ACHN (cell line): Measurements from ENCODE around the gene LRFN3.
"Not testable (repeated sequence)": the region's sequence is repeated elsewhere in the genome, so short reads cannot be mapped to it uniquely, and the experiment has no call there.

ENCODE experiments used
- DNase-seq: peaks from one replicate; pipeline ENCODE4 v3.0.0-alpha.2; 2015
- in situ Hi-C: cut with HindIII; loops from 2 replicates; pipeline ENCODE4 v1.10.0; 2017; ENCODE audit warnings: low sequenced_read_pairs, low pct_ligation_motif_present, low pct_unique_long_range_greater_than_20kb

Gene LRFN3, protein sequence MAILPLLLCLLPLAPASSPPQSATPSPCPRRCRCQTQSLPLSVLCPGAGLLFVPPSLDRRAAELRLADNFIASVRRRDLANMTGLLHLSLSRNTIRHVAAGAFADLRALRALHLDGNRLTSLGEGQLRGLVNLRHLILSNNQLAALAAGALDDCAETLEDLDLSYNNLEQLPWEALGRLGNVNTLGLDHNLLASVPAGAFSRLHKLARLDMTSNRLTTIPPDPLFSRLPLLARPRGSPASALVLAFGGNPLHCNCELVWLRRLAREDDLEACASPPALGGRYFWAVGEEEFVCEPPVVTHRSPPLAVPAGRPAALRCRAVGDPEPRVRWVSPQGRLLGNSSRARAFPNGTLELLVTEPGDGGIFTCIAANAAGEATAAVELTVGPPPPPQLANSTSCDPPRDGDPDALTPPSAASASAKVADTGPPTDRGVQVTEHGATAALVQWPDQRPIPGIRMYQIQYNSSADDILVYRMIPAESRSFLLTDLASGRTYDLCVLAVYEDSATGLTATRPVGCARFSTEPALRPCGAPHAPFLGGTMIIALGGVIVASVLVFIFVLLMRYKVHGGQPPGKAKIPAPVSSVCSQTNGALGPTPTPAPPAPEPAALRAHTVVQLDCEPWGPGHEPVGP

DNA sequence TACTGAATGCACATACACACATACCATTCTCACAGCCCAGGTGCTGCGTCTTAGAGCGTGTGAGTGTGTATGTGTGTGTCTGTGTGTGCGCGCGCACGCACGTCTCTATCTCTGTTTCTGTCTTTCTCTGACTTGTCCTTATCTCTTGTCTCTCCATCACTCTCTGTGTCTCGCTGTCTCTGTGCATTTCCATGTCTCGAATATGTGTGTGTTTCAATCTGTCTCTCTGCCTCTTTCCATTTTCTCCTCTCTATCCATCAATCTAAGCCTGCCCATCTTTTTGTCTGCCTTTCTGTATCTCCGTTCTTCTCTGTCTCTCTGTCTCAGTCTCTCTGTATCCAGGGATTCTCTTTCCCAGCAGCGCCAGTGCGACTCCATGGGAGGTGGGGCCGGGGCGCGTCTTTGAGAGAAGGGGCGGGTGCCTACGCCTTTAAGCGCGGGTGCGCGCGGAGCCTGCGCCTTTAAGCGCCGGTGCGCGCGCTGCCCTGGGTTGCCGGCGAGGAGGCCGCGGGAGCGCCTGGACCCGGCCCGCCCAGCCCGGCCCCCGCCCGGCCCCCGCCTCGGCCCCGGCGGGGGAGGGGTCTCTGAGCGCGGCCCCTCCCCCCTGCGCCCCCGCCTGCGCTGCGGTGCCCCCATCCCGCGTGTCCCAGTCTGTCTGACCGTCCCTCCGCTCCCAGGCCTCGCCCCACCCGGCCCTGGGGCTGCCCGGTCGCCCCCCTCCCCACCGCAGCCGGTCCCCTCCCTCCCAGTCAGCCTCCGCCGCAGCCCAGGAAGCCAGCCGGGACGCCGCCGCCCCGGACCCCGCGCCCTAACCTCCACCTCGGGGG, at the start of gene LRFN3:
TSS of gene LRFN3 (plus strand) at position 464 of the 827 bp plus-strand sequence. CDS start 3,052 bp downstream, outside the sequence.
- in situ Hi-C loops: no loop called here
- DNase-seq: peak; percentile 63

DNA sequence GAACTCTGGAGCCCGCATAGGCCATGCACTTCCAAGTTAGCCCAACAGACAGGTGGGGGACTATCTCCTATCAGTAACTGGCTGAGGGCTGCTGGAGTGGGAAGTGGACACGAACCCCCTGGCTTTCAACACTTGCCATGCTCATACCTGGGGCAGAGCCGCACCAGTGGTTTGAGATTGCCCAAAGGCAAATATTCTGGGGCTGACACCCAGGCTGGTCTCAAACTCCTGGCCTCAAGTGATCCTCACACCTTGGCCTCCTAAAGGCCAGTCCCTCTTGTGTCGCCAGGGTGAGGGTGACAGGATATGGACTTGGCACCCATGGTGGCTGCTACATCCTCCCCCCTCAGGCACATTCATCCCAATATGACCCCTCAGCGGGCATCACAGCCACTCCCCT, 49.0 kb upstream of the LRFN3 start:
- no peak for DNase-seq
- in situ Hi-C loops: no loop called here

DNA sequence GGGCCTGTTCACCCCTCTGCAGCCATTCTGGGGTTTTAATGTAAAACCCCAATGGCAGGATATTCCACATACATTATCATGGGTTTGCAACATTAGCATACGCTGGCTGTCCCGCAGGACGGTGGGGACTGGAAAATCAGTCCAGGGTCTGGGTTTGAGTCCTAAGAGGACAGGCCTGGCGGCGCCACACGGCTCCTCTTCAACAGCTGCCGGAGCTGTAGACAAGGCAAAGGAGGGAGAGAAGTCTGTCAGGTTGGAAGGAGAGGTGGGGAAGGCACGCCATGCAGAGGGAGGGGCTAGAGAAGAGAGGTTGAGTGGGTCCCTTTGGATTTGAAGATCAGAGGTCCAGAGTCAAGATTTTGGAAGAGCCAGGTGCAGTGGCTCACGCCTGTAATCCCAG, 47.8 kb upstream of the LRFN3 start:
- in situ Hi-C loops: no loop called here
- DNase-seq: no peak

DNA sequence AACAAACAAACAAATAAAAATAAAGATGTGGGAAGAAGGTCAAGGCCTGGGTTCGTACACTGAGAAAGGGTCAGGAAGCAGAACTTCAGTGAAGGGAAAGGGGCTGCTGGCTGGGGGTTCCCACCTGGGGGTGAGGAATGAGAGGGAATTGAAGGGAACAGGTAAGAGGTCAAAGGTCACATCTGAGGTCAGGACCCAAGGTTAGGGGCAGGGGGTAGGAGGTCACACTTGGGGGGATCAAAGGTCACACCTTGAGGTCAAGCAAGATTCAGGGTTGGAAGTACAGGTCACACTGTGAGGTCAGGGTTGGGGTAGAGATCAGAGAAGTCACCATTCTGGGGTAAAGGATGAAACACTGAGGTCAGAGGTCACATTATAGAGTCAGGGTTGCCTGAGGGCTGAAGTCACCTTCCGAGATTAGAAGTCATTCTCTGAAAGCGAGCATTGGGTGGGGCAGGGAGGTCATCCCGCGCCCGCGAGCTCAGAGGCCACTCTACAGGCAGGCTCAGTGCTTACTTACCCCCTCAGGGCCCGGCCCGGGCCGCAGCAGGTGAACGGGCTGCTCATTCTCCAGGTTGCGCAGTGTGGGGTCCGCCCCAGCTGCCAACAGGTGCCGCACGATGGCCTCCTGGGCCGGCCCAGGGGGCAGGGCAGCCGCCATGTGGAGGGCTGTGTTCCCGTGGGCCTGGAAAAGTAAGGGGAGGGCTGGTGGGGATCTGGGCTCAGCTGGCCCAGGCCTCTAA, 46.6 kb upstream of the LRFN3 start:
- in situ Hi-C loops: no loop called here
- no peak for DNase-seq

DNA sequence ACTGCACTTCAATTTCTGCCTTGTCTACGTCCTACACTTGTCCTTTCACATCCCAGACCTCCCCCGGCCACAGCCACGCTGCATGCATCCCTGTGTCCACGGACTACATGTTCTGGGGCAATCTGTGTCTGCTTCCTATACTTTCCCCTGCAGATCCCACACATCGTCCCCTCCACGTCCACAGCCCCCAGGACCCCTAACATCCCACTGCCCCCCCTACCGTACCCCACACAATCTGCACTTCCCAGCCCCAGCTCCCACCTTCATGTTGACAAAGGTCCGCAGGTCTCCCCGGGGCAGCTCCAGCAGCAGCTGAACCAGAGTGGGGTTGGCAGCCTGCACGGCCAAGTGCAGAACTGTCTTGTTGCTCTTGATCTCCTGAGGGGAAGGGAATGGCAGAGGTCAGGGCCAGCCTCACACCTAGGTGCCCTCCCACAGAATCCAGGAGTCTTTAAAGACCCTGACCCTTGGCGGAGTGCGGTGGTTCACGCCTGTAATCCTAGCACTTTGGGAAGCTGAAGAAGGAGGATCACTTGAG, 46.0 kb upstream of the LRFN3 start:
- in situ Hi-C loops: no loop called here
- DNase-seq: no peak

DNA sequence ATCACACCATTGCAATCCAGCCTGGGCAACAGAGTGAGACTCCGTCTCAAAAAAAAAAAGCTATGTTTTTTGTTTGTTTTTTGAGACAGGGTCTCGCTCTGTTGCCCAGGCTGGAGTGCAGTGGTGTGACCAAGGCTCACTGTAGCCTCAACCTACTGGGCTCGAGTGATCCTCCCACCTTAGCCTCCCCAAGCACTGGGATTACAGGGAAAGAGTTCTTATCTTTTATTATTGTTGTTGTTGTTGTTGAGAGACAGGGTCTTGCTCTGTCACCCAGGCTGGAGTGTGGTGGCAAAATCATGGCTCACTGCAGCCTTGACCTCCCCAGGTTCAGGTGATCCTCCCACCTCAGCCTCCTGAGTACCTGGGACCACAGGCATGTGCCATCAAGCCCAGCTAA, 44.4 kb upstream of the LRFN3 start:
- DNase-seq, in situ Hi-C loops: not testable (repeated sequence)

DNA sequence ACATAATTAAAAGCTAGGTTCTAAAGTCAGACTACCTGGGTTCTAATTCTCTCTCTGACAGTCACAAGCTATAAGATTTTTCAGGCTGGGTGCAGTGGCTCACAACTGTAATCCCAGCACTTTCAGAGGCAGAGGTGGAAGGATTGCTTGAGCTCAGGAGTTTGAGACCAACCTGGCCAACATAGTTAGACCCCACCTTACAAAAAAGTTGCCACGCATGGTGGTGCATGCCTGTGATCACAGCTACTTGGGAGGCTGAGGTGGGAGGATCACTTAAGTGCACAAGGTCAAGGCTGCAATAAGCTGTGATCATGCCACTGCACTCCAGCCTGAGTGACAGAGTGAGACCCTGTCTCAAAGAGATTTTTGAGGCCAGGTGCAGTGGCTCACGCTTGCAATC, 41.8 kb upstream of the LRFN3 start:
- DNase-seq: no peak
- in situ Hi-C loops: no loop called here

DNA sequence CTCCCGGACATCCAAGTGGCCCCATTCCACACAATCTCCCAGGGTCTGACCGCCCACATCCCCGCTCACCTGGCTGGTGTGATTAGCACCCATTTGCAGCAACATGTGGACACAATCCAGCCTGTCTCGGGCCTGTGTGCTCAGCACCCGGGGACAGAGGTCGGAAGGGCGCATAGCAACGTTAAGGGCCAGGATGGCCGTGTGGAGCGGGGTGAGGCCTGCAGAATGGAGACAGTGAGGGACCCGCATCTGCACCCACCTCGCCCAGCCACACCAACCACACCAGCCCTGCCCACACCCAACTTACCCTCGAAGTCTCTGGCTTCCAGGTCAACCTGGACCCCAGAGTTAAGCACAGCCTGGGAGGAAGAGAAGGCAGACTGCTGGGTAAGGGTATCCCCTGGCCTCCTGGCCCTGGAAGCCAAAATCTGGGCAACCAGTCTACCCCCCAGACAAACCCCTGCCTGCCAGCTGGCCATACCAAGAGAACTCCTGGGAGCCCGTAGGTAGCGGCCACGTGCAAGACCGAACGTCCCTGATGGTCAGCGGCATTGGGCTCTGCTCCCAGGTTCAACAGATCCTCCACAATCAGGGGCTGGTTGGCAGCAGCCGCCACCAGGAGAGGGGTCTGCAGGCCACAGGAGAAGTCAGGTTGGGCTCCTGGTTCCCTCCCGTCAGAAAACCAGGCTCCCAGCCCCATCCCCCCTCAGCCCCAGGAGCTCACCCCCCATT, 40.1 kb upstream of the LRFN3 start:
- in situ Hi-C loops: no loop called here
- DNase-seq: no peak

DNA sequence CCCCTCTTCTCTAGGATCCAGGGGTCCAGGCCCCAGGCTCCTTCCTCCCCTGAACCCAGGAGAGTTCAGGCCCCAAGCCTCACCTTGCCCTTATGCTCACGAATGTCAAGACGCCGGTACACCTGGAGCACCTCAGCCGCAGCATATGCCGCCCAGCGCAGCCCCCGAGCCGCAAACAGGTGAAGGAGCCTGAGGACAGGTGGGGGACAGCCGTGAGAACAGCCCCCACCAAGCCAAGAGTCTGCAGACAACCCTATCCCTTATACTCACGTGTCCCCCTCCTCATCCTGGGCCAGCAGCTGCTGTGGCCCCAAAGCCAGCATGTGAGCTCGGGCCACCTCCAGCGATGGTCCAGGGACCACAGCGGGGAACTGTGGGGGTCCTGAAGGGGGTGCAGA, 39.5 kb upstream of the LRFN3 start:
- DNase-seq: no peak
- in situ Hi-C loops: no loop called here

DNA sequence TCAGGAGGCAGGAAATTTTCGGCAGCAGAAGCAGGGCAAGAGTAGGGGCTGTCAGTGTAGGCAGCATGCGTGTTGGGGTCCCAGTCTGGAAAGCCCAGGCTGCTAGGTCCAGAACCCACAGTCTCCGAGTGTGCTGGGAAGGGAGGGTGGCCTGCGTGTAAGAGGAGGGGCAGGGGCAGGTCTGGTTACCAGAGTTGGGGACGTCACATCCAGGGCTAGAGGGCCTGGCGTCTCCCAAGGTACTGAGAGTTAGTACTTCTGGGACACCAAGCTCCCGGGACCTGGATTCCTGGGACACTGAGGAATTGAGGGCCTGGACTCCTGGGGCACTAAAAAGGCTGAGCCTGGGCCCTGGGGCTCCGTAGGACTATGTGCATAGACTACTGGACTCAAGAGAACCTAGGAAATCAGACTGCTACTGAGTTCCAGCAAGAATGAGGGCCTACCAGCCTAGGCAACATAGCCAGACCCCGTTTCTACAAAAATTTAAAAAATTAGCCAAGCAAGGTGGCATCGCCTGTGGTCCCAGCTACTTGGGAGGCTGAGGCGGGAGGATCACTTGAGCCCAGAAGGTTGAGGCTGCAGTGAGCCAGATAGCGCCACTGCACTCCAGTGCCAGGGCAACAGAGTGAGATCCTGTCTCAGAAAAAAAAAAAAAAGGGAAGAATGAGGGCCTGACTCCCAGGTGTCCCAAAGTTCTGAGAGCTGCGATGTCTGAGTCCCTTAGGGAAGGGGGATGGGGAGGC, 38.3 kb upstream of the LRFN3 start:
- DNase-seq: no peak
- in situ Hi-C loops: no loop called here

DNA sequence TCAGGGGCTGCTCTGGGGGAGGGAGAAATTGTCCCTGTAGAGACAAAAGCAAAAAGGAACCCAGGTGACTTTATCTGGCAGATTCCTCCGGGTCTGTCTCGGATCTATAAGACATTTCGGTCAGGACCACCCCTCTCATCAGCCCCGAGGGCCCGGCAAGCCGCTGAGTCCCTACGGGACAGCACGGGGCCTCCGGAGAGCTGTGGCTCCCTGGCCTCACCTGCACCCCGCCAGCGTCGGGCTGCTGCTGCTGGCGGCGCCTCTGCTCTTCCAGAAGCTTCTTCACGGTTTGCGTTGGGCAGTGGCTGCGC, 37.7 kb upstream of the LRFN3 start:
- in situ Hi-C loops: no loop called here

DNA sequence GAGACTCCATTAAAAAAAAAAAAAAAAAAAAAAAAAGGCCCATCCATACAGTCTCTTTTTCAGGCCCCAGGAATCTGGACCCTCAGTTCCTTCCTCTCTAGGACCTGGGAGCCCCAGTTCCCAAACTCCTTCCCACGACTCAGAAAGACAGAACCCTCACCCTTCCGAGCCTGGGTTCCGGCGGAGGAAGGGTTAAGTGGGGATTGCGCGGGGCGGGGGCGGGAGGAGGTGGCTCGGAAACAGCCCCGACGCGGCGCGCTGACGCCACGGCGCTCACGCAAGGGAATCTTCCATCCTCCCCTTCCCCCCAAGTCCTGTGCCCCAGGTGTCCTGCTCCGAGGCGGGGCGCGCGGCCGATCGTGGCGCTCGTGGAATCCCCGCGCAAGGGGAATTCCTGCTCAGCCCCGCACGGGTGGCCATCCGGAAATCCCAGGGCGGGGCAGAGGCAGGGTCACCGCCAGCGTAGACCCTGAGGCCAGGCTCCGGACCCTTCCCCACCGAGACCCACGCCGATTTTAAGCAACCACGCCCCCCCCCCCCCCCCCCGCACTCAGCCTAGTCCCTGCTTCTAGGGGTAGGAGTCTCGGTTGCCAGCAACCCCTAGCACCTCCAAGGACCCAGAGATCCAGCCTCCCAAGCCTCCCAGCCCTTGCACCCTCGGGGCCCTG, 36.5 kb upstream of the LRFN3 start:
- peak; percentile 79 for DNase-seq
- in situ Hi-C loops: no loop called here

More for the DNA sequence above, 37.7 kb upstream of the LRFN3 start:
- no peak for DNase-seq

DNA sequence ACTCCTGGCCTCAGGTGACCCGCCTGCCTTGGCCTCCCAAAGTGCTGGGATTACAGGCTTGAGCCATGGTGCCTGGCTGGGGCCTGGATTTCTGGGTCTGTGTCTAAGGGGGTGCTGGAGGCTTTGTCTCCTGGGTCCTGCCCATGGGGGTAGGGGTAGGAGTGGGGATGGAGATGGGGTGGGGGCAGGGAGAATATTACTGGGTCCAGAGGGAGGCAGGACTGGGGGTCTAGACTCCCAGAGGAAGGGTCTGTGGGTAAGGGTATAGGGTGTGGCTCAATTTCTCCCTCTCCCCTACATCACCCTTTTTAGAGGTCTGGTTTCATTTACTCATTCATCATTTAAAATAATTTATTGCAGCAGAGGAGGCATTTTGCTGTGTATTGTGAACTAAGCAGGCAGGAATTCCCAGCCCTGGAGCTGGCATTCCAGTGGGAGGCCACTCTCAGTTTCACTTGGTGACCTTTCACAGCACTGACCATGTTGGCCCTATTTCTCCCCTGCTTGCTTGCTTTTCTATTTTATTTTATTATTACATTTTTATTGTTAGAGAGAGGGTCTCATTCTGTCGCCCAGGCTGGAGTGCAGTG, 35.0 kb upstream of the LRFN3 start:
- in situ Hi-C loops: no loop called here
- peak; percentile 50 for DNase-seq

DNA sequence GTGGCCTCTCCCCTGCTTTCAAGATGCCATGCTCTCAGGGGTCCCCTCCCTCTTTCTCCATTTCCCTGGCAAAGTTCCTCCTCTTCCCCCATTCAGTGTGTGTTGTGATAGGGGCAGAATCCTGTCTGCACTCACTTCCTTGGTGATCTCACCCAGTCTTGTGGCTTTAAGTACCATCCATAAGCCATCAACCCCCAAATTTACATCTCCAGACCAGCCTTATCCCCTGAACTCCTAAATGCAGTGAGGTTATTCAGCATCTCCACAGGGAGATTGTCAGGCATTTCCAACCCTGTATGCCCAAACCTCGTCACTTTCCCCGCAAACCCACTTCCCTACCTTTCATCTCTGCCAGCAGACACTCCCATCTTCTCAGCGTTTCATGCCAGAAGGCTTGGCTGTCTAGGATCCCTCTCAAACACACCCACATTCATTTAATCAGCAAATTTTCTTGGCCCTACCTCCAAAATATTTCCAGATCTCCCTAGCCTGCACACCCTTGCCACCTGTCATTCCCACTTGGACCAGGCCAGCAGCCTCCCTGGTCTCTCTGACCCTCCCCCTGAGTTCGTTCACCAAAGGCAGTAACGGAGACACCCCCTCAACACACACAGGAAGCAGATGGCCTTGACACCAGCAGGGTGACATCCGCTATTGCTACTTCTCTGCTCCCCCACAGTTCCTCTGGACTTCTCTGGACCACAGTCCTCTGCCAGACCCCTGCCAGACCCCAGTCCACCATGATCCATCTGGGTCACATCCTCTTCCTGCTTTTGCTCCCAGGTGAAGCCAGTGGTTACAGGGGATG, 34.1 kb upstream of the LRFN3 start, which contains the start of gene HCST:
TSS of gene HCST (plus strand) at position 676 of the 808 bp plus-strand sequence. CDS start at position 741, 65 bp downstream.
- no peak for DNase-seq
- in situ Hi-C loops: no loop called here

DNA sequence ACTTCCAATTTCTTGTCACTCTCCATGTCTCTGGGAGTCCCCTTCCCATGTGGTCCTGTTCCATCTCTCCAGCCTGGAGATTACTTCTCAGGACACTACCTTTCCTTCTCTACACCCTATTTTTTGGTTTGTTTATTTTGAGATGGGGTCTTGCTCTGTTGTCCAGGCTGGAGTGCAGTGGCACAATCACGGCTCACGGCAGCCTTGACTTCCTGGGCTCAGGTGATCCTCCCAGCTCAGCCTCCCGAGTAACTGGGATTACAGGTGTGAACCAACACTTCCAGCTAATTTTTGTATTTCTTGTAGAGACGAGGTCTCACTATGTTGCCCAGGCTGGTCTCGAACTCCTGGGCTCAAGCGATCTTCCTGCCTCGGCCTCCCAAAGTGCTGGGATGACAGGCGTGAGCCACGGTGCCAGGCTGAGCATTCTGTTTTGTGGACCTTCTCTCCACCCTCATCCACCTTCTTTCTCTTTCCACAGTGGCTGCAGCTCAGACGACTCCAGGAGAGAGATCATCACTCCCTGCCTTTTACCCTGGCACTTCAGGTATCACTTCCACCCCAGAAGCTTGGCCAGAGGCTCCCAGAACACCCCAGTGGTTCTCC, 33.2 kb upstream of the LRFN3 start:
- in situ Hi-C loops: no loop called here

More for the DNA sequence above, 33.2 kb upstream of the LRFN3 start:
- DNase-seq: no peak
